Measurements from ENCODE around the gene ALK.
"Not testable (repeated sequence)": the region's sequence is repeated elsewhere in the genome, so short reads cannot be mapped to it uniquely, and the experiment has no call there.

The ALK gene

DNA sequence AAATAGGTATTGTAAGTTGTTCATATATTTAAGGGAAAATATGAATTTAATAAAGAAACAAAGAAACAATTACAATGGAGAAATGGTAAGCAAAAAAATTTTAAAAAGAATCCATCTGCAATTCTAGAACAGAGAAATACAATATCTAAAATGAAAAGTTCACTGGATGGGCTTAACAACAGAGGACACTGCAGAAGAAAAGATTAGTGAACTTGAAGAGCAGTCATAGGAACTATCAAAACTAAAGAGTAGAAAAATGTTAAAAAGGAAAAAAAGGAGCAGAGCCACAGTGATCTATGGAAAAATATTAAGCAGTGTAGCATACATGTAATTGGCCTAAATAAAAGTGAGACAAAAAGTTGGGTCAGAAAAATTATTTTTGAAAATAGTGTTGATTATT is 83.5 kb downstream of the ALK start:
- no peak for DNase-seq

DNA sequence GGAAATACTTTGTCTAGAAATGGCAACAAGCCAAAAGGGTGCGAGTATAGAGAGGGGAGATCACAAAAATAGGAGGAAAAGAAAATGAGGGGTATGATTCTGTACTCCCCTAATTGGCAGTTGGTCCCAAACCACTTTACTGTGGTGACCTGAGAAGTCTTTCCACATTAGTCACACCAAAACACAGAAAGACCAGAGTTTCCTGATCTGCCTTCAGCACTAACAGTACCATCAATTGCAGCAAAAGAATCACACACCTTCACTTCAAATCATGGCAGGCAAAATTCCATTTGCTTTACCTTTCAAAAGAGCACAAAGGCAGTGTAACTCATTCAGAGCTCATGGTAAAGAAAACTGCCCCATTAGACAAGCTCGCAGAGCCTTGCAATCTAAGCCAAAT is 86.8 kb downstream of the ALK start:
- DNase-seq = no peak

DNA sequence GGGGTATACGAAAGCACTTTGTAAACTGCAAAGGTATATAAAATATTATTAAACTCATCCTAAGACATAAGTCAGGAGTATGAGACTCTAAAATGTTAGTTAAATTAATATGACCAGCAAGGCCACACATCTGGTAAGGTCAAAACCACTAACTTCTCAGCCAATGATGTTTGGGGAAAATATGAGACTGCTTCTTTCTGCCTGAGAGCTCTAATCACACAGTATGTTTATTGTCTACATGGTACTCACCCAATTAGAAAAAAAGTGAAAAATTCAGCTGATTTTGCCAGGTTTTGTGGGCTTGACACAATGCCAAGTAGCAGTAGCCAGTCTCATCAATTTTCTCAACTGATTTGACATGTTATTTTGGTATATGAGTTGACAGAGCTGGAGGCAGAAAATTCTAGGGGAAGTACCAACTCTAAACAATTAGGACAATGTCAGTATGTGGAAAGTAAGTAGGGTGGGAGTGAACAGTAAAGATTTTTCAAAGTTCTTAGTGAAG is 87.3 kb downstream of the ALK start:
- no peak for DNase-seq

DNA sequence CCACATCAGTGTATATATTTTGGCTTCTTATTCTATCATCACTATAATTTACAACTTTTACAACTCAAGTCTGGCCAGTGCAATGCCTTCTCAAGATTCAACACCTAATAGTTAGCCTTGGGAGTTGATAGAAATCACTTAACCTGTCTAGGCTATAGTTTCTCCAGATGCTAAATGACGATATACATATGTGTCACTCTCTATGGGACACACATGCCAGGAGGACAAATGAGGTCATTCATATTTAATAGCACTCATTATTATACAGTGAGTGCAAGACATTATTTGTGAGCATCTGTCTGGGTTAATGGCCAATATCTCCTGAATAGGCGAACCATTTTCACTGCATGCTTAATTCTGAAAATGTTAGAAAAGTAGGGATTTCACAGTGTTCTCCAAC is 89.8 kb downstream of the ALK start:
- peak in 1 of 2 experiments; percentile 10 for DNase-seq

DNA sequence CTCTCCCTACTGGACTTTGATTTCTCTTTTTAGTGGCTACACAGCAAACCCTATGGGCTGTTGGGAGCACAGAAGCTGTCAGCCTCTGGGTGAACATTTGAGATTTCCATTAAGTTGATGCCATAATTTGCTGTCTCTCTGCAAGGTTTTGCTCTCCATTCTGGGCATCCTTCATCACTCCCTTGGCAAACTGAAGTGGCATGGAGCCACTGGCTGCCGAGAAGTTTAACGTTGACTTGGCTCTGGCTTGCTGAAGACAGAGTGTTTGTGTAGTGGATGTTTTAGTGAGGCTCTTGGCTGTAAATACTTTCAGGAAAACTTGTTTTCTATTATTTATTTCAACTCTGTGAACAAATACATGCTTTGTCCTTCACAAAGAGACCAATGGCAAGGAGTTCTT is 91.5 kb downstream of the ALK start:
- DNase-seq = no peak

DNA sequence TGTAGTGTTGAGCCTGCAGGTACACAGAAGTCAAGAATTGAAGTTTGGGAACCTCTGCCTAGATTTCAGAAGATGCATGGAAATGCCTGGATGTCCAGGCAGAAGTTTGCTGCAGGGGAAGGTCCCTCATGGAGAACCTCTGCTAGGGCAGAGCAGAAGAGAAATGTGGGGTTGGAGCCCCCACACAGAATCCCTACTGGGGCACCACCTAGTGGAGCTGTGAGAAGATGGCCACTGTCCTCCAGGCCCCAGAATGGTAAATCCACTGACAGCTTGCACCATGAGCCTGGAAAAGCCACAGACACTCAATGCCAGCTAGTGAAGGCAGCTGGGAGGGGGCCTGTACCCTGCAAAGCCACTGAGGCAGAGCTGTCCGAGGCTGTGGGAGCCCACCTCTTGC is 97.2 kb downstream of the ALK start:
- not testable (repeated sequence) for DNase-seq

DNA sequence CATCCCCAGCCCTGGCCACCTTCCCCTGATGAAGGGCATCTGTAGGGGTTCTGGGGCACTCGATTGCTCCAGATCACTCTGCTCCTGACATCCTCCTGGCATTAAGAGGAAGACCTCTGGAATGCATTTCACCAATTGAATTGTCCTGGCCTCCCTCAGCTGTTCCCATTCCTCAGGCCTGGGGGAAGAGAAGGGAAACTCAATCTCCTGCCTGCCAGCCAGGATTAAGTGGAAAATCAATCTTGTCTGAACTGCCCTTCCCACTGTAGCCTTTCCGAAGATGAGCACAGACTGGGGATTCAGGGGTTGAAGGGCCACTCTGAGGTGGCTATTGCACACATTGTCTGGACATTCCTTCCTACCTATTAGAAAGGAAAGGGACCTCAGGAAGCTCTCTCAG is 99.8 kb downstream of the ALK start:
- DNase-seq = no peak

DNA sequence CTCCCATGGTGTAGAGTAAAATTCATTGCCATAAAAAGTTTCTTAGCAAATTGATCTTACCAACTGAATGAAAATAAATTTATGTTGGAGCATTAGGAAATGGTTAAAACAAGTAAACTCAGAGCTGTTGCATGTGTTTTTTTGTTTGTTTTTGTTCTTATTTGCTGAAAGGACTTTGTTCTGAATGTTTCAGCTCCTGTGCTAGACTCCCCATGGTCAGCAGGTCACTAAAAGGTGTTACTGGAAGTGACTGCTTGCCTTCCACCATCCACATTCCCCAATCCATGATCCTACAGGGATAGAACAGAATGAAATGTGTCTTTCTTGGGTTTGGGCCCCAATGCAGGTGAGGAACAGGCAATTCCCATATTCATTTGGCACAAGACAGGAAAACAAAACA is 101.8 kb downstream of the ALK start:
- no peak for DNase-seq

DNA sequence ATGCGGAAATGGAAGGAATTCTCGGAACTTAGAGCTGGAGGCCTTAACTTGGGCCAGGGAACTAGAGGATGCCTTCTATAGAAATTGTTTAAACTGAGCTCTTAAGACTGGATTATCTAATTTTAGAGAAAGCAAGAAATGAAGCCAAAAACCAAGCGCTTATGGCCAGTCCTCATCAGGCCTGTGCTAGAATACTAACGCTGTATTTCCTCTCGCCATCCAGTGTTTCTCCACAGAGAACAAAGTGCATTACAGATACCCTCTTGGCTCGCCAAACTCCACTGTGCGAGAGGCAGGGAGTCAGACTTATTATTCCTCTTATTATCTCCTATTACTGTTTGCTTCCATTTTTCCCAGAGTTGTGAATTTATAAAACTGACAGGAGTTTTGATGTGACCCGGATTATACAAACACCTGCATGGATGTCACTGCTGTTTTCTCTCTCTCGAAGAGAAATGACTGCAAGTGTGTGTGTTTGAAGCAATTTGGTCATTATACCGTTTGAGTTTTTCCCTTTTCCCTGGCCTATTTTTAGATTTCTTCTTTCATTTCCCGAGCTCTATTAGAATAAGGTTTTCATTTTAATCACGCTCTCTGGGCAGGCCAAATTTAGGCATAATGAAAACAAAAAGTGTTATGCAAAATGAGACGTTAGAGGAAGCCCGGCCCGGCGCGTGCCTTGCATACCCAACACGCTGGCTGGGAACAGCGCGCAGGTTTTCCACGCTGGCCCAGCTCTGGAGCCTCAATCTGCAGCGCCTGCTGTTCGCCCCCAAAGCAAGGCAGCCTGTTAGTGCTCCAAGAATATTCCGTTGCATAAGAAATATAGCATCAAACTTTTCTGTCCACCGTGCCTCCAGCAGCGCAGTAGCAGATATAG is 103.3 kb downstream of the ALK start:
- no peak for DNase-seq

DNA sequence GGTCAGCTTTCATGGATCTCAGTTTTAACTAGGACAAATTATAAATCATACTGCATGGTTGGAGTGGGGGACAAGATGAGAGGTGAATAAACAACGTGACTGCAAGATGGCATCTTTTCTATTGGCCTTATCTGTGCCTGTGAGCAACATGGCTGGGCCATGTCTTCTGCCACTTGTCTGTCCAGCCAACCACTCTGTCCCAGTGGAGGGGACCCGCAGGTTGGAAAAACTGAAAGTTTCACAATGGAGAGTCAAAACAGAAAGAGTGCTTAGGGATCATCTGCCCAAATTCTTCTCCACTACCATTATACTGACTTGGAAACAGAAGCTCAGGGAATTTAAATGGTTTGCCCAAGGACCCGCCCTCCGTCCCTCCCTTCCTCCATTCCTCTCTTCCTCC is 104.1 kb downstream of the ALK start:
- DNase-seq = no peak

DNA sequence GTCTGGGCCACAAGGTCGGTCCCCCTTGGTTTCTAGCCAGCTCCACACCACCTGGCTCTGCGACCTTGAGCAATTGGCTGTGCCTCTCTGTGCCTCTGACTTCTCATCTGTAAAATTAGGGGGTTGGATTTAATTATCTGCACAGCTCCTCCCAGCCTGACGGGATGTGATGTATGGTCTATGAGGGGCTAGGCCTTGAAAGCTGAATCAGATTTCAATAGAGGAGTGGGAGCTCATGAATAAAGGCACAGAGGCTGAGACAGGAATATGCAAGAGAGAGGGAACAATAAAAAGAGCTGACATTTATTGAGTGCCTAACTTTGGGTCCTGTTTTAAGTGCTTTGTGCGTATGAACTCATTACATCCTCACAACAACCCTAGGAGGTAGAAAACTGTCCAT is 104.7 kb downstream of the ALK start:
- DNase-seq = no peak

DNA sequence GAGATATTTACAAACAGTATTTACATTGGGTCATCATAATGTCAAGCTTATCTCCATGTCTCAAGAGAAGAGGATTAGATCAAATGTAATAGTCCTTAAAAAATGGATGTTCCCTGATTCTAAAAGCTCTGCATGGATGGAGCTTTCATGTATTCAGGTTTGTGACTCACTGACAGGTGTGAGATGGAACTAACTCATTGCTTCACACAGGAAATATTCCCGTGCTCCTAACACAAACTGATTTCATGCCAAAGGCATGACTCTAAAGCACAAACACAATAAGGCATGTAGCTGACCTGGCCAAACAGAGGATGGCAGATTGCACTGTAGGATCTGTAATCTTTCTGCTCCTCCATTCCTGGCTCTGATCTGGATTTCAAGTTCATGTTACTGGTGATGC is 110.0 kb downstream of the ALK start:
- DNase-seq = no peak

DNA sequence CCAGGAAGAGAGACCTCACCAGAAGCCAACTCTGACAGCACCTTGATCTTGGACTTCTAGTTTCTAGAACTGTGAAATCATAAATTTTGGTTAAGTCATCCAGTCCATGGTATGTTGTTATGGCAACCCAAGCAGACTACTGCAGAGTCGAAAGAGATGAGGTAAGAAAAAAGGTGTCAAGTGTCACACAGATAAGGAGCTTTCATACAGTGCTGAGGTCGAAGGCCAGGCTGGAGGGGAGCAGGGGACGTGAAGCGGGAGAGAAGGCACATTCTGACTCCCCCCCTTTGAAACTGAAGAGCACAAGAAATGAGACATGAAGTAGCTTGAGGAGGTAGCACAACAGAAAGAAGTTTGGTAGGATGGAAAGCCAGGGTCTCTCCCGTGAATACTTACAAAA is 110.4 kb downstream of the ALK start:
- no peak for DNase-seq

DNA sequence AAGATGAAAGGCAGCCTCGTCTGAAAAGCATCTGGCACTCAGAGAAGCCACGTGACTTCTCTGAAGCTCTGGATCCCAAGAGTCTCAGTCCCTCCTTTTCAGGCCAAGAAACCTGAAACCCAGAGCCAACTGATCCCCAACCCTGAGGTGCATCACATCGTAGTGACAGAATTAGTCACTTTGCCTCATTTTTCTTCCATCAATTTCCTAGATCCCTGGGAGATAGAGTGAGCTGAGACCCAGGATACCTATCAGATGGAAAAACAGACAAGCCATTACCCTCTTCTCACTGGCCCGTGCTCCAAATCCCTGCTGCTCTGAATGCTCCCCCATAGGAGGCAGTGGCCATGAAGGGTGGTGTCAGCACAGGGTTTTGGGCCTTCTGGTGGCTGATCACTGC is 113.1 kb downstream of the ALK start:
- peak in 1 of 2 experiments; percentile 25 for DNase-seq

DNA sequence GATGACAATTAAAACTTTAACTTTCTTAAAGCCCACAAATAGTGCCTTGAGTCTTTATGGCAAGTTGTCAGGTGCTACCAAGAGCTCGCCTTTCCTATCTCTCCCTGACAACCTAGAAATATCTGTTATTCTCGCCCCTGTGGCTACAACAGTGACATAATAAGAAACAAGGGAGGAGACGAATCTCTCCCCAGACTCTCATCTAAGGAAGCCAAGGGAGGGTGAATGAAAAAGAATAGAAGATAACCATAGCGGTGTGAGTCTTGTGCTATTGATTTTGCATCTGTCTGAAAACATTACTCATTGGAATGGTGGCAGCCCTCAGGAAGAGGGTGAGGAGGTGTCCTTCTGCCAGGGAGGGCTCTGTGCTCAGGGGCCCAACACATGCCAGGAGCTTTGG is 114.3 kb downstream of the ALK start:
- no peak for DNase-seq

DNA sequence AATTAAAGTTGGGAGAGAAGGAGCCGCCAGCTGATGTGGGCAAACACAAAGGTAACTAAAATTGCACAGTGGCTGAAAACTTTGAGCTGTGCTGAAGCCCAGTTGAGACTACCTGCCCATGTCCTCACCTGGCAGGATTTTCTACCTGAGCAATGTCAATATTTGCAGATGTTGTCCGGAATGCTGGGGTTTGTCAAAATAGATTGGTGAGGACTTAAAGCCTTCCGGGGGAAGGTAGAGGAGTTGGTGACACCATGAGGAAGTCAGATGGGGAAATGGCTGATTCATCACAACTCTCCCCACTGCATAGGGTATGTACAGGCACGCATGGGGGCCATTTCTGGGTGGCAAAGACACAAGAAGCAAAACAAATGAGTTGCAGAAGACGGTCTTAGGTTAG is 114.9 kb downstream of the ALK start:
- DNase-seq = no peak

DNA sequence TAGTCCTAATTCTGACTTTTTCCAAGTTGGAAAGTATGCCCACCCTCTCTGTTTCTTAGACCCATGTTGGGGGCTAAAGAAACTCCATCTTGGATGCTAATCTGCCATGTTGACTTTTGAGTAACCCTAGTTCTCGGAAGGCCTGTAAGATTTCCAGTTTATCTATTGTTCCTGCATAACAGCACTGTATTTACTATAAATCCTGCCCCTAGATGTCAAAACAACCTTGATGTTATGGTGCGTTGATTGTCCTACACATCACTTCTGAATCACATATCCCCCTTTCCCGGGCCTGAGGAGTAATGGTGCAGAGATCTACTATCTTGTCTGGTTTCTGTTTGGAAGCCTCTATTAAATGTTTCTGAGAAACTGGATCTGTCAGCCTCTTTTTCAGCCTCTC is 116.7 kb downstream of the ALK start:
- DNase-seq = no peak

DNA sequence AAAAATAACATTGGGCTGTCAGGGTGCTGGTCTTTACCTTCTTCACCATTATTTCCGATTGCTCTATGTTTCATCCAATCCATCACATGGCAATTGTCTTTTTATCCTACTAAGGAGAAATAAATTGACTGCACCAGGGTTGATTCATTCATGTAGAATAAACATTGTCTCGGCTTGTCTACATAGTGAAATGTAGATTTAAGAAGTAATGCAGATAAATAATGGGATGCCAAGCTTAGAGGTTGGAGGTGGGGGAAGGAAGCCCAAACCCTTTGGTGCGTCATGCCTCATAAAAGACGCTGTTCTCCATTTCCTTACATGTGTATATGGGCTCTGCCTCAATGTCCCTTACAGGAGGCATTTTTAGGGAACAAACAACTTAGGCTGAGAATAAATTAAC is 117.8 kb downstream of the ALK start:
- DNase-seq = no peak

DNA sequence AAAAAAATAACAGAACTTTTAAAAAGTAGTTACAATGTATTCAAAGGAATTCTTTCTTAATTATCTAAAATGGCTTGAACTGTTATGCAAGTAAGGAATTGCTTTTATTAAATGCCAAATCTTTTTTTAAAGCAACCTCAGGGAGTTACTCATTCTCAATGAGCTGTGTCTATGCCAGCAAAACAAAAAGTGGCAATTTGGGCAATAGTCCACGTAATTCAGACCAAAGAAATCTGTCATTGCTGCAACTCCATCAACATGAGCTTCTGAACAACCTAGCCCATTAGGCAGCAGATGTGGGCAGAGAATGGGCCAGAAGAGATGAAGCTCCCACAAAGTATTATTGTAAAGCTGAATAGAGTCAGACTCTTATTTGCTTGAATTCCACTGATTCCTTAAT is 118.4 kb downstream of the ALK start:
- no peak for DNase-seq

DNA sequence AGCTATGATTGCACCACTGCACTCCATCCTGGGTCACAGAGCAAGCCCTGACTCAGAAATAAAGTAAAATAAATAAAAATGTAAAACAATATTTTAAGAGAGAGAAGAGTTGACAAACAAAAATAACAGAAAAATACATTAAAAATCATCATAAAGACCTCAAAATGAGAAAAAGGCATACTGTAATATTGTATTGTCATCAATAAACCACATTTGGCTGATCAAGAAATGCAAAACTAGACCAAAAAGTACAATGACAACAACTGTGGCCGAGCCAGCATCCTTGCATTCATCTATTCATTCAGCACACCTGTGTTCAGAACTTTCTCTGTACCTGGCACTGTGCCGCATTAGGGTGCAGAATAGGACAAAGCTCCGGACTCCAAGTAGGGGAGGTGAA is 121.8 kb downstream of the ALK start:
- DNase-seq = no peak

DNA sequence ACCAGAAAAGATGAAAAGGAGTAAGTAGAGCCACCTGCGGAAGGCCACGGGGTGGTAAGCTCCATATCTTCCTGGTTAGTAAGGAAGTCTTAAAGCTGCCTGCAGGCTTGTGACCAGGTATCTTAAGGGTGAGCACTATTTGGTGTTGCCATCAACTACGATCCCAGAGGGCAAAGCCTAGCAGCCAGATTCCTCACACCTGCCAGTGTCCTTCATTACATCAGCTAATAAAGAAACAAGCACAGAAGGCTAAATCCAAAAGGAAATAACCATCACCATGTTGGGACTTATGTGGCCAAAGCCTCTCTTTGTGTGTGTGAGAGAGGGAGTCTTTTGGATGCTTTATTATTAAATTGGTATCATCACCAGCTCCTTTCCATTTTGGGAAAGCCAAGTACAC is 123.5 kb downstream of the ALK start:
- no peak for DNase-seq

DNA sequence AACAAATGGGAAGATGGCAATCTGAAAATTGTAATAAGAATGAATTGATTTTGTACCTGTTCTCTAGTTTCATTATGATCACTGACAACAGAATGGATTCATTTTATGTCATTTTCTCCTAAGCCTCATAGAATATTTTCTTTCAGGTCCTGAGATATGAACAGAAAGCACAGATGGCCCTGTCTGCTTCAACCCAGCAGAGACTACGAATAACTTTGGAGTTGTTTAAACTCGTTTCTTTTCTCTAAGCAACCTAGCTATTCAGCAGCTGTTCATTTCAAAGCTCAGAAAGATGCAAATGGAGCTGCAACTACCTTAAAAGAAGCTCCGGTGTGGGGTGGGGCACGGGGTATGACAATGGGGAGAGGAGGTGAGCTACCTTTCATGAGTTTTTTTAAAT is 124.9 kb downstream of the ALK start:
- peak in 1 of 2 experiments; percentile 39 for DNase-seq

DNA sequence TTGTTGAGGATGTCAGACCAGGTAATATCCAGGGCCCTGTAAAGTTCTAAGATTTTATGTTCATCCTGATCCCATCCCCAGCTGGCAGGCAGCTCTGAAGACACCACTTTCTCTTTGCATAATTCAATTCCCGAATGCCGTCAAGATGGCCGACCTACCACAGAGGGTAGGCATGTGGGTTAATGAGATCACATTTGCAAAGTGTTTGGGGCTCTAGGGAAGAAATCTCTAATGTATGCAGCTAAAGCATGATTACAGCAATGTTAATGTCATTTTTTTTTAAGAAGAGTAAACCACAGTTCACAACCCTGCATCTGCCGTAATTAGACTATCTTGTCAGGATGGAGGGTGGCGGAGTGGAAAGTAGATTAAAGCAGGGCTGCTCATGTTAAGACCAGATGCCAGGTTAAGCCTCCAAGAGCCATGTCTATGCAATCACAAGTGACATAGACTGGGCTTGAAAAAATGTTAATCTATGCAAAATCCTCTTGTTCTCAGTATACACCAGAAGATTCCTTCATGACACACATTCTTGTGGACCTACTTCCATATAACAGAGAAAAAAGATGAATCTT is 131.4 kb downstream of the ALK start:
- peak; percentile 78 to 93 for DNase-seq

Measured in NCI-H524 (cell line).